ENCODE data around the gene LIPK.
"Not testable (repeated sequence)": the region's sequence is repeated elsewhere in the genome, so short reads cannot be mapped to it uniquely, and the experiment has no call there.

Gene LIPK
- total RNA-seq: 0 reads per million in 2 donors

GRCh38 chr10:88705958-88706357 is at the start of gene LIPK:
TSS of gene LIPK (plus strand) at chr10:88706249. CDS start at chr10:88724544, 18,295 bp downstream.
- no peak for DNase-seq

GRCh38 chr10:88657901-88658300 is 48.1 kb upstream of the LIPK start:
- no peak for DNase-seq

- DNase-seq: no peak
Observed at GRCh38 chr10:88659725-88660597, 46.1 kb upstream of the LIPK start.

- no peak for DNase-seq
Observed at GRCh38 chr10:88660598-88660884, 45.5 kb upstream of the LIPK start.

GRCh38 chr10:88661018-88661417 is 45.0 kb upstream of the LIPK start:
- no peak for DNase-seq

- no peak for DNase-seq
Observed at GRCh38 chr10:88661577-88661976, 44.5 kb upstream of the LIPK start.

- DNase-seq: not testable (repeated sequence)
Observed at GRCh38 chr10:88663153-88663552, 42.9 kb upstream of the LIPK start.

- DNase-seq: no peak
Observed at GRCh38 chr10:88664142-88664541, 41.9 kb upstream of the LIPK start, which contains the start of gene LIPF. TSS of gene LIPF (plus strand) at chr10:88664442. CDS start at chr10:88667298, 2,856 bp downstream.

GRCh38 chr10:88668465-88668864 is 37.6 kb upstream of the LIPK start:
- no peak for DNase-seq

GRCh38 chr10:88670497-88670896 is 35.6 kb upstream of the LIPK start:
- DNase-seq: no peak

- DNase-seq: no peak
Observed at GRCh38 chr10:88672041-88672440, 34.0 kb upstream of the LIPK start.

- DNase-seq: no peak
Observed at GRCh38 chr10:88676283-88677060, 29.6 kb upstream of the LIPK start.

- no peak for DNase-seq
Observed at GRCh38 chr10:88680958-88681357, 25.1 kb upstream of the LIPK start.

- no peak for DNase-seq
Observed at GRCh38 chr10:88682491-88682890, 23.6 kb upstream of the LIPK start.

- no peak for DNase-seq
Observed at GRCh38 chr10:88687853-88688467, 18.1 kb upstream of the LIPK start.

GRCh38 chr10:88689366-88689765 is 16.7 kb upstream of the LIPK start:
- DNase-seq: no peak

GRCh38 chr10:88693392-88694020 is 12.5 kb upstream of the LIPK start:
- no peak for DNase-seq

GRCh38 chr10:88702848-88703597 is 3.0 kb upstream of the LIPK start:
- no peak for DNase-seq

GRCh38 chr10:88707429-88708155 is 1.5 kb downstream of the LIPK start:
- no peak for DNase-seq

- DNase-seq: not testable (repeated sequence)
Observed at GRCh38 chr10:88709361-88709760, 3.3 kb downstream of the LIPK start.

GRCh38 chr10:88715517-88715916 is 9.5 kb downstream of the LIPK start:
- no peak for DNase-seq

- no peak for DNase-seq
Observed at GRCh38 chr10:88721392-88721791, 15.3 kb downstream of the LIPK start.

Data from T-helper 9 cell (primary cell).